ENCODE results near the gene TCEANC2.
A peak's percentile ranks its signal among the peaks of the same experiment; 100 is the strongest.
"Not testable (repeated sequence)": the region's sequence is repeated elsewhere in the genome, so short reads cannot be mapped to it uniquely, and the experiment has no call there.

TCEANC2 gene

DNA sequence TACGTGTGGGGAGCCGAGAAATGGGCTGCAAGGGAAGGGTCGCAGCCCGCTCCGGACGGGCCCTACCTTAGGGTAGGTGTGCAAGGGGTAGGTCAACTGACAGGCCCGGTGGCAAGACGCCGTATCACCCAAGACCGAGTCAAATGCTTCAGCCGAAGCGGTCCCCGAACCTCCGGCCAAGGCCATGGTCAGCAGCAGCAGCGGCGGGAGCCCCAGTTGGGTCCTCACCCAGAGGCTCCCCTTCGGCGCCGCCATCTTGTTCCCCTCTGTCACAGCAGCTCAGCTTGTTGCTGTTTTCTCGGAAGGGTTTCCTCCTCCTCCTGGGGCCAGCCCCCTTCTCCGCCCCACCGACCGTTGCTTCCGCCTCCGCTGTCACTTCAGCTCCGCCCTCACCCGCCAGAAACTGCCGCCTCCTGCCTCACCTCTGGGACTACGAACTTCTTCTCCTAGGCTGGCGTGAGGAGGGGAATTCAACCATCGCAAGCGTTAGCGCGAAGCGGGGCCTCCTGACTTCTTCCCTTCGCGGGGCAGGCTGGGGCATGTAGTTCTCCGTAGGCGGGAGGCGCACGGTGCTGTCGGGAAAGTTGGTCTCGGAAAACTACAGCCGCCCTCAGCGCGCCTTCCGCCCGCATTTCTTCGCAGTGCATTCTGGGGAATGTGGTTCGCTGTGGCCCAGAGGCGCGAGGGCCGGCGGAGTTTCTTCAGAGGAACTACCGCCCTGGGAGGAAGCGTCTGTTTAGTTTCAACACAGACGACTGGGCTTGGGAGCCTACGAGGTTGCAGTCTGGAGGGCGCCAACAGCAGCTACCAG, at the start of gene TCEANC2, which contains the start of gene TMEM59:
Gene TCEANC2, plus strand, starts transcription at position 675 of the 811 bp plus-strand sequence. CDS start 815 bp downstream, outside the sequence.
Gene TMEM59, minus strand, starts transcription at position 271 of the 811 bp plus-strand sequence. Its CDS starts 16 bp downstream, at position 255.
- peak; percentile 80 to 99 (median 96) for DNase-seq

DNA sequence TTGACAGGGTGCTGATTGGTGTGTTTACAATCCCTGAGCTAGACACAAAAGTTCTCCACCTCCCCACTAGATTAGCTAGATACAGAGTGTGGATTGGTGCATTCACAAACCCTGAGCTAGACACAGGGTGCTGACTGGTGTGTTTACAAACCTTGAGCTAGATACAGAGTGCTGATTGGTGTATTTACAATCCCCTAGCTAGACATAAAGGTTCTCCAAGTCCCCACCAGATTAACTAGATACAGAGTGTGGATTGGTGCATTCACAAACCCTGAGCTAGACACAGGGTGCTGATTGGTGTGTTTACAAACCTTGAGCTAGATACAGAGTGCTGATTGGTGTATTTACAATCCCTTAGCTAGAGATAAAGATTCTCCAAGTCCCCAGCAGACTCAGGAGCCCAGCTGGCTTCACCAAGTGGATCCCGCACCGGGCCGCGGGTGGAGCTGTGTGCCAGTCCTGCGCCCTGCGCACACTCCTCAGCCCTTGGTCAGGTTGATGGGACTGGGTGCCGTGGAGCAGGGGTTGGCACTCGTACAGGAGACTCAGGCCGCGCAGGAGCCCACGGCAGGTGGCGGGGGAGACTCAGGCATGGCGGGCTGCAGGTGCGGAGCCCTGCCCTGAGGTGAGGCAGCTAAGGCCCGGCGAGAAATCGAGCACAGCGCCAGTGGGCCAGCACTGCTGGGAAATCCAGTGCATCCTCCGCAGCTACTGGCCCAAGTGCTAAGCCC, 49.5 kb upstream of the TCEANC2 start:
- DNase-seq, result not testable (repeated sequence)

DNA sequence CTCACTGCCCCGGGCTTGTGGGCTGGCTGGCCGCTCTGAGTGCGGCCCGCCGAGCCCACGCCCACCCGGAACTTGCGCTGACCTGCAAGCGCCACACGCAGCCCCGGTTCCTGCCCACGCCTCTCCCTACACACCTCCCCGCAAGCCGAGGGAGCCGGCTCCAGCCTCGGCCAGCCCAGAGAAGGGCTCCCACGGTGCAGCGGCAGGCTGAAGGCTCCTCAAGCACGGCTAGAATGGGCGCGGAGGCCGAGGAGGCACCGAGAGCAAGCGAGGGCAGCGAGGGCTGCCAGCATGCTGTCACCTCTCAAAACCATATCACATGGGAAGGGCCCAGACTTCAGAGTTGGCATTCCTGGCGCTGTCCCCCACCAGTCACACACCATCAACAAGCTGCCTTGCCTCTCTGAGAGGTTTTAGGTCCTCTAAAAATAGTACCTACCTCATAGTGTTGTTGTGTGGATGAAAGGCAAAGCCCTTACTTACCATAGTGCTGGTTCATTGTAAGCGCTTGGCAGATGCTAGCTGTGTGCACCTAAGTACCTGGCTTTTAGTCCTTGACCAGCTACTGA, 48.8 kb upstream of the TCEANC2 start:
- no peak for DNase-seq

DNA sequence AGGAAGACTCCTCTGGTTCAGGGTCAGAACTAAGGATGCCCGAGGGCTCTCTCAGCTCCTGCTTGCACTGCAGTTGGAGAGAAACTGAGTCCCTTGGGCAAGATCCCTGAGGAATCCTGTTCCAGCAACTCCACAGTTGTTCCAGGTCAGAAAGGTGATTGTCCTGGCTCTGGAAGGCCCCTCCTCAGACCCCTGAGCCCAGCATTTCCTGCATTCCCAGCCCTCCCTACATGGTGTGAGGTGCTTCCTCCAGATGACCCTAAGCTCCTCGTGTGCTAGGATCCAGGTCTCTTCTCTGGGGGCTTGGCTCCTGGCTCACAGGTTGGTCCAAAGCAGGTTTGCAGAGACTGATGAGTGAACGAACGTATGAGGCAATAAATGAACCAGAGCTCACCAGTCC, 46.9 kb upstream of the TCEANC2 start:
- DNase-seq, result no peak

DNA sequence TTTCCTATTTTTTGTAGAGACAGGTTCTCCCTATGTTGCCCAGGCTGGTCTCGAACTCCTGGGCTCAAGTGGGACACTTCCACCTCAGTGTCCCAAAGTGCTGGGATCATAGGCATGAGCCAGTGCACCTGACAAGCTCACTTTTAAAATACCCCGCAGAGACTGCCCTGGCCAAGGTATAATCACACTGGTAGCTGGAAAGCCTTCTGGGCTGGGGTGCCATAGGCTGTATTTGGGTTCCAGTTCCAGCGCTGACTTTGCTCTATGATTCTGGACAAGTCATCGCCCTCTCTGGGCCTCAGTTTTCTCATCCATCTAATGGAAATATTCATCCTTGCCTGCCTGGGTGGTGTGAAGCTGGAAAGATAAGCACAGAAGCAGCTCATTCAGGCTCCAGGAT, 45.8 kb upstream of the TCEANC2 start:
- DNase-seq, result no peak

DNA sequence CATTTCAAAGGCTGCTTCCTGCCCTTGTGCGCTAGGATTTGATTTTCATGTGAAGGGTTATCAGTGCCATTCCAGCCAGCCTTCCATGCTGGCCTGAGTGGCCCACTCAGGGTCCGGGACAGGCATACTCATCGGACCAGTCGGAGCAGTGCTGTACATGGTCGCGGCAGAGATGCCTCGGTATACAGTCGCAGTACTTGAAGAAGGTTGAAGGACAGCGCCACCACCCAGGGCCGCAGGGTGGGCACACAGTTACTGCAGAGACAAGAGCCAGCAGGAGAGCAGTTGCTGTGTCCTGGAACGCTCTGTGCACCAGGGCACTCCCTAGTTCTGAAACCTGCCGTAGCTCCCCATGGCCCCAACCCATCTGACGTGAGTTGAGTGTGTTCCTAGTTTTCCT, 44.5 kb upstream of the TCEANC2 start:
- no peak for DNase-seq

DNA sequence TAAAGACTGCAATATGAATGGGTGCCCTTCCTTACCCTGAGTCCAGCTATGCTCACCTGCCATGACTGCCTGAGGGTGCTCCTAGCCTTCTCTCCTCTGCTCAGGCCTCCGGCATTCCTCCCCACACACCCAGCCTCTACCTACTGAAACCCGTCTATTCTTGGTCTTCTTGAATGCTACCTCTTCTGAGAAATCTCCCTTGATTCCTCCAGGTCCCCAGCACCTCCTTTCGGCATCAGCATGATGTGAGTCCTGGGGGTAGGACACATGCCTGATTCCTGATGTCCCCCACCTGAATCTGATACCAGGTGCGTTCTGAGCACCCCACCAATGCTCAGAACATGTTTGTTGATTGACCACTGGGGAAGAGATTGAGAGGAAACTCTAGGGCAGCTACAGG, 44.0 kb upstream of the TCEANC2 start:
- no peak for DNase-seq

DNA sequence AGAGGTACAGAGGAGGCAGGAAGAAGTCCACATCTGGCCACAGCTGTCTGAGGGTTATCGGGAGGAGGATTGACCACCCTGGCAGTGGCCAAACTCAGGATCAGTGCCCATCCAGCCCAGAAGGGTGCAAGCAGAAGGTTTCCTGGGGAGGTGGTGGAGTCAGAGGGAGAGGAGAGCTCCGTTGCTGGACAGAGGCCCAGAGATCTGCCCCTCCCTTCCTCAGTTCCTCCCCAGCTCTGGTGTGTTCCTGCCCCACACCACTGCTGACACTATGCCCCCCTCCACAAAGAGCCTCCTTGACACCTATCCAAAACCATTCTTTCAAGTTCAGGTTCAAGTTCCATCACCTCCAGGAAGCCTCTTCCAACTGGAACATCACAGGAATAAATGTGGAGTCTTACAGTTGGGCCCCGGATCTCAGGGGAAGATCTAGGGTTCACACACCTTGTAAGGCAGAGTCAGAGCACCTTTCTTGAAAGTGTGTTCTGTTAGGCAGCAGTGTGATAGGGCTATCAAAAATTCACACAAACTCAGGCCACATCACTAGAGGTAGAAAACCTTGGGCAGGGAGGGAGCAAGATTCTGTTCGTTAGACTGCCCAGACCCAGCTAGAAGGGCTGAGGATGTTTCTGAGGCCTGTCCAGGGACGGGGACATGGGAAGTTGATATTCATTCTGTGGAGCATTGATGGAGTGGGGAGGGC, 42.8 kb upstream of the TCEANC2 start:
- DNase-seq, result no peak

DNA sequence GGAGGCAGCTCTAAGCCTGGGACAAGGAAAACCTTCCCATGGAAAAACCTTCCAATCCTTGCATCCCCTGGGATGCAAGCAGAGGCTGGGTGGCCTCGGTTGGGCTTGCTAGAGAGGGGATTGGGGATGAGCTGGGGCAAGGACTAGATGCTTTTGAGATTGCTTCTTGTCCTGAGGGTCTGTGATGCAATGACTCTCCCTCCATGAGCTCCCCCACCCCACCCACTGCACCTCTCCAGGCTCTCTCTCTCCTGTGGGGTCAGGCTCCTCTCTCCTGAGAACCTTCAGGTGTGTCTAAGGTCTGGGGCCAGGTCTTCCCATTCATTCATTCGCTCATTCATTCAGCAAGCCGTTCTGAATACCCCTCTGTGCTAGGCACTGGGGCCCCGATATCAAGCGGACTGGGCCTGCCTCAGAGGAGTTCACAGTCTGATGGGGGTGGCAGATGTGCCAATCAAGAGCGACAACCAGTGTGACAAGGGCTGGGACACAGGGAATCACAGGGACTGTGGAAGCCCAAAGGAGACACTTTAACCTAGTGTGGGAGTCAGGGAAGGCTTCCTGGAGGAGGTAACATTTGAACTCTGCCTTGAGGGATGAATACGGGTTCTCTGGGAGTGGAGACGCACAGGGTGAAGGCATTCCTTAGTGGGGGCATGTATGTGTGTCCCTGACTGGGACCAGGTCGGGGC, 41.9 kb upstream of the TCEANC2 start:
- no peak for DNase-seq

DNA sequence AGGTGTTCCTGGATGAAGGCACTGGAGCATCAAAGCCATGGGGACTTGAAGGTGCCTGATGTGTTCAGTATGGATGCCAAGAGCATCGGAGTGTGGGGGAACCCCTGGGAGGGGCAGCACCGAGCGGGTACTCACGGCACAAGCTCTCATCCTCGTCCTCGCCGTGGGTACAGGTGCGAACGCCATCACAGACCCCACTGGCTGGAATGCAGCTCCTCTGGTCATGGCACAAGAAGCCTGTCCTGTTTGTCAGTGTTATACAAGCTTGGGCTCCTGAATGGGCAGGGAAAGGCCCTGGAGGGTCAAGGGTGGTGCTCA, 41.4 kb upstream of the TCEANC2 start:
- no peak for DNase-seq

DNA sequence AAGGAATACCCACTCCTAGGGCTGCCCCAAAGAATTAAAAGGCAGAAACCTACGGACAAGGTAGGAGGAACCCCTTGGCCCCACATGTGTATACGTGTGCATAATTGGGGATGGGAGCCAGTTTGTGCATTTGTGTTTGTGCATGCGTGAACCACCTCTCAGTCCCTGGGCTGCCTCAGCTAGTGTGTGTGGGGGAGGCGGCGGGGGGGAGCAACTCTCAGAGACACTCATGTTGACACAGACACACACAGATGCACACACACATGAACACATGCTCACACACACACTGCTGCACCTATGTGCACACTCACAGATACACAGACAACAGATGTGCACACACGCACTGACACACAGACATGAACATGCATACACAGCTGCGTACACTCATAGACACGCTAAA, 40.5 kb upstream of the TCEANC2 start:
- no peak for DNase-seq

DNA sequence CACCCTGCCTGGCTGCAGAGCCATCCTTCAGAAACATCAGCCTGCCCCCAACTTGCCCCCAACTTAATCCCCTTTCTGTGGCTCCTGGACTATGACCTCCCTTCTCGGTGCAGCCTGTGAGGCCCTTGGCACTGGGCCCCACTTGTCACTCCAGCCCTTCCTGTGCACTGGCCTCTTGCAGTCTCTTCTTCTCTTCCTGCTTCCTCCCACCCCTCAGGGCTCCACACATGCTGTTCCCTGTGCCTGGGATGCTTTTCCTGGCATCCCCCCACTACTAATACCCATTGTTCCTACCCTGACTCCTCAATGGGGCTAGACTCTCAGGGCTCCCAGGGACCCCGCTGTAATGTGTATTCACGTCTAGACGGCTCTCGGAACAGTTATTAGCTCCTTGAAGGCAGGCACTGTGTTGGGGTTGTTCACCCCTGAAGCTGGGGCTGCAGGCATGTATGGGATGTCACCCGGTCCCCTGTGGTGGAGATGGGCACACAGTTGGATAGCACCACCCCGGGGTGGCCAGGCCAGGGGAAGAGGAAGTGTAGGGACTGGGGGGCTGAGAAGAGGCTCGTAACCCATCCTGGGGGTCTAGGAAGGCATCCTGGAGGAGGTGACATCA, 39.9 kb upstream of the TCEANC2 start:
- no peak for DNase-seq

DNA sequence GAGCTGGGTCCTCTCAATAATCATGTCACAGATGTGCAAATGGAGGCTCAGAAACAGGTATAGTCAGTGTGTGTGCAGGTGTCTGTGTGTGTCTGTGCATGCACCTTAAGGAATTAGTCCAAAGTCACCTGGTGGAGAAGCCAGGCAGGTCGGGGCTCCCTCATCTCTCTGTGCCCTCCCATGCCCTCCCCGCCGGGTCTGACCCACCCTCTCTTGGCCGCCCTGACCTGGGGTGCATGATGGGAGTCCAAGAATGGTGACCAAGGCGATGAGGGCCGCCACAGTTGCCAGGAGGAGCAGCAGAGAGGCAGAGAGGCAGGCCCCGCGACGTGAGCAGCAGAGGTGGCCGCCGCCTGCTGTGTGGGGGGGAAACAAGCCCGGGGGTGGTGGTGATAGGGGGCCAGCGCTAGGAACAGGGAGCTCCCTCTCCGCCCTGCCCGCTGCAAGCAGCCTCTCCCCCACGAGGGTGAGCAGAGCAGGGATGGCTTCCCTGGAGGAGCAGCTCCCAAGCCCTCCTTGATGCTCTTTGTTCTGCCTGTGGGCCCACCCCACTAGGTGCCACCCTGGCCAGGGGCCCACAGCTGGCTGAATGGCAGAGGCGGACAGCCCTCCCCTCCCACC, 39.3 kb upstream of the TCEANC2 start:
- DNase-seq, result no peak

DNA sequence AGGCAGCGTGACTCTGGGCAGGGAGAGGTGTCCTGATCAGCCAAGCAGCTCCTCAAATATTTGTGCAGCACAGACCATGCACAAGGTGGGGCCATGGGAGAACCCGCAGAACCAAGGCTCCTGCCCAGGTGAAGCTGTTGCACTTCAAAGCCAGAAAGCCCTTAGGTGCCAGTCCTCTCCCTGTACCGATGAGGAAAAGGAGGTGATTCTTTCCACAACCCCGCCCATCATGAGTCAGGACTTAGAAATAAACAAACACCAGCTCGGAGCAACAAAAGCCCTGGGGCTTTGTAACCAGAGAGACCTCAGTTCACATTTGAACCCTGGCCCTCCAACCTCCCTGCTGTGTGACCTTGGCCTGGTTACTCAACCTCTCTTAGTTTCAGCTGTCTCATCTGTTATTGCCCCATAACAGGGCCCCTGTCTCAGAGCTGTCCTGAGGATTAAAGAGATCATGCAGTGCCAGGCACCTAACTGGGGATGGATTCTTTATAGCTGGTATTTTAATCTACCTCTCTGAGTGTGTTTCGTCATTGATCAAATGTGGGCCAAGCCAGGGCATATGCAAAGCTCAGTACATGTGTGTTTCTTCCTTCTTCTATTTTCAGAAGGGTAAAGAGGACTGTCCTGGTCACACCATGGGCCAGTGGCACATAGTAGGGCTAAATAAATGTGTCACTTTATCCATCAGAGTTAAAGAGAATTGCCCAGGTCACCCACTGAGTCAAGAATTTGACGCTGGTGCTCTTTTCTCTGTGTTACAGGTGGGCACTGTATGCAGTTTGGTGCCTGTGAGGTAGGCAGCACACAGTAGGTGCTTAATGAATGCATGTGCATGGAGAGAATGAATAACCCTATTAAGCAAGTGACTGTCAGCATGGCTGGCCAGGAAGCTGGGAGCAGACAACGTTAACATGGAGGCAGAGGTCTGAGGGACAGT, 36.8 kb upstream of the TCEANC2 start:
- DNase-seq, result no peak

DNA sequence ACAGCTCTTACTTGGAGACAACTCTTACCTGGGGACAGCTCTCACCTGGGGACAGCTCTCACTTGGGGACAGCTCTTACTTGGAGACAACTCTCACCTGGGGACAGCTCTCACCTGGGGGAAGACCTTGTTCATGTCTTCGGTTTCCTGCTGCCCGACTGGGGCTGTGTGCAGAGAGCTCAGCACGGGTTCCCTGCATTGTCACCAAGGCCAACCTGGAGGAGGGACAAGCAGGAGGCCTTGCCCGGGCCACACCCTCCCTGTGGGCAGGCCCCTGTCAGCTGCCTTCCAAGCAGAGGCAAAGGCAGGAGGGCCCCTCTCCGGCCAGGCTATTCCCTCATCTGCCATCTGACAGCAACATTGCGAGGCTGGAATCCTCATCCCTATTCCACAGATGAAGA, 35.4 kb upstream of the TCEANC2 start, which contains the start of gene LDLRAD1:
Gene LDLRAD1, minus strand, starts transcription at position 208 of the 400 bp plus-strand sequence. Its CDS starts 74 bp downstream, at position 134.
- no peak for DNase-seq

DNA sequence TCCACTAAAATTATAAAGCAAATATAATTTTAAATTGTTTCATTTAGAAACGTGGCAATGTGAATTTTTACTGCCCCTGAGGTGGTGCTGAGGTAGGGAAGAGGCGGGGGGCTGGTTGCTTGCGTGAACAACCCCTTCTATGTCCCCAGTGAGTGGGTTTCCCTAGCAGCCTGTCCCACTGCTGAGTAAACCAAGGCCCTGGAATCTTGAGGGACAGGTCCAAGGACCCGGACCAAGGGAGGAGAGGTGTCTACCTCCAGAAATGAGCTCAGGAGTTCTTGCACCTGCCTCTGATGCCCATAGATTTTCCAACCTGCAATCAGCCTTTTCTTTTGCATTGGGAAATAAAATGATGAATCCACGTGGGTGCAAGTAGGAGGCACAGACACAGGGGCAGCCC, 34.8 kb upstream of the TCEANC2 start:
- no peak for DNase-seq

DNA sequence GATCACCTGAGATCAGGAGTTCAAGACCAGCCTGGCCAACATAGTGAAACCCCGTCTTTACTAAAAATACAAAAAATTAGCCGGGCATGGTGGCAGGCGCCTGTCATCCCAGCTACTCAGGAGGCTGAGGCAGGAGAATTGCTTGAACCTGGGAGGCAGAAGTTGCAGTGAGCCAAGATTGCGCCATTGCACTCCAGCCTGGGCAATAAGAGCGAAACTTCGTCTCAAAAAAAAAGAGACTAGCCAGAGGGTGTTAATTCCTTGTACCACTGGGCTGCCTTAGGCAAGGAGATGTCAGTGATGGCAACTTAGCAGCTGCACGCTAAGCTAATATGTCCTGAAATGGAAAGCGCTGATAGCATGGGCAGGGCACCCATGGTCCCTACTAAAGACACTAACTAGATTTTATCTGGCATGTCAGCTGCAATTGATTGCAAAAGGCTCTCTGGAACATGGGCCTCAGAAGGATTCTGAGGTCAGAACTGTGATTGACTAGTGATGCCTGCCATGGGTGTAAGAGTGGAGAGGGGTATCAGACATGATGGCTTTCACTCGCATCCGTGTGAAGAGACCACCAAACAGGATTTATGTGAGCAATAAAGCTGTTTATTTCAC, 33.7 kb upstream of the TCEANC2 start:
- DNase-seq, result not testable (repeated sequence)

DNA sequence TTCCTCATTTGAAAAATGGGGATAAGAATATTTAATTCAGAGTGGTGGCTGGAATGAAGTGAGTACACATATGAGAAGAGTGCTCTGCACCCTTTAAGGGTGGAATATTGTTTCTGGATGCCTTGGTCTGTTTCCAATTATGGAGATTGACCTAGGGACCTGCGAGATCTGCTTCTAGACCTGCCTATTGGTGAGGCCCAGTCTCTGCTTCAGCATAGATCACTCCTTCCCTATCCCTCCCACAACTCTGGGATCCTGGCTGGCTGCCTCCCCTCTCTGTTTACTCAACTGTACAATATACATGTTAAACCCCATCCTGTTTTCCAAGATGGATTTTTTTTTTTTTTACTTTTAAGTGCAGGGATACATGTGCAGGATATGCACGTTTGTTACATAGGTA, 29.1 kb upstream of the TCEANC2 start:
- DNase-seq, result no peak

DNA sequence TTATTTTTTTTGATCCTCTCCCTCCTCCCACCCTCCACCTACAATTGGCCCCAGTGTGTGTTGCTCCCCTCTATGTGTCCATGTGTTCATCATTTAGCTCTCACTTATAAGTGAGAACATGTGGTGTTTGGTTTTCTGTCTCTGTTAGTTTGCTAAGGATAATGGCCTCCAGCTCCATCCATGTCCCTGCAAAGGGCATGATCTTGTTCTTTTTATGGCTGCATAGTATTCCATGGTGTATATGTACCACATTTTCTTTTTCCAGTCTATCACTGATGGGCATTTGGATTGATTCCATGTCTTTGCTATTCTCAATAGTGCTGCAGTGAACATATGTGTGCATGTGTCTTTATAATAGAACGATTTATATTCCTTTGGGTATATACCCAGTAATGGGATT, 28.6 kb upstream of the TCEANC2 start:
- not testable (repeated sequence) for DNase-seq

Measured in hypothalamus (tissue), 51 donors.